Effector memory CD8-positive, alpha-beta T cell (primary cell): ENCODE results near the gene MRPL11.
"Not testable (repeated sequence)": the region's sequence is repeated elsewhere in the genome, so short reads cannot be mapped to it uniquely, and the experiment has no call there.

Experiments used
- ATAC-seq: fragments of 150-1000 bp; cut with Tn5 transposase; replicated peaks from 2 replicates; pipeline ENCODE4 v1.10.0; 2021; ENCODE audit warnings: mild to moderate bottlenecking, moderate library complexity
- DNase-seq, 3 experiments: peaks; one replicate each; pipeline ENCODE4 v3.0.0; 2021
- H3K27ac Mint-ChIP-seq, 2 donors: one replicate each; pipeline ENCODE4 v1.8.0; 2022; ENCODE audit warnings: mild to moderate bottlenecking in 2 of 2, mixed read lengths in 2 of 2, moderate library complexity in 2 of 2
- H3K27me3 Mint-ChIP-seq, 2 donors: one replicate each; pipeline ENCODE4 v1.8.0; 2022; ENCODE audit warnings: mixed read lengths in 2 of 2
- H3K36me3 Mint-ChIP-seq: one replicate; pipeline ENCODE4 v1.8.0; 2022; ENCODE audit warnings: mild to moderate bottlenecking, moderate library complexity, mixed read lengths; ENCODE audit not compliant: insufficient read depth
- H3K4me1 Mint-ChIP-seq, 2 donors: one replicate each; pipeline ENCODE4 v1.8.0; 2022; ENCODE audit warnings: low read depth in 2 of 2, mixed read lengths in 2 of 2
- H3K4me3 Mint-ChIP-seq, 2 donors: one replicate each; pipeline ENCODE4 v1.8.0; 2022; ENCODE audit warnings: mild to moderate bottlenecking in 2 of 2, mixed read lengths in 2 of 2, moderate library complexity in 2 of 2
- H3K9me3 Mint-ChIP-seq, 2 donors: one replicate each; pipeline ENCODE4 v1.8.0; 2022; ENCODE audit warnings: mixed read lengths in 2 of 2

The MRPL11 gene

DNA sequence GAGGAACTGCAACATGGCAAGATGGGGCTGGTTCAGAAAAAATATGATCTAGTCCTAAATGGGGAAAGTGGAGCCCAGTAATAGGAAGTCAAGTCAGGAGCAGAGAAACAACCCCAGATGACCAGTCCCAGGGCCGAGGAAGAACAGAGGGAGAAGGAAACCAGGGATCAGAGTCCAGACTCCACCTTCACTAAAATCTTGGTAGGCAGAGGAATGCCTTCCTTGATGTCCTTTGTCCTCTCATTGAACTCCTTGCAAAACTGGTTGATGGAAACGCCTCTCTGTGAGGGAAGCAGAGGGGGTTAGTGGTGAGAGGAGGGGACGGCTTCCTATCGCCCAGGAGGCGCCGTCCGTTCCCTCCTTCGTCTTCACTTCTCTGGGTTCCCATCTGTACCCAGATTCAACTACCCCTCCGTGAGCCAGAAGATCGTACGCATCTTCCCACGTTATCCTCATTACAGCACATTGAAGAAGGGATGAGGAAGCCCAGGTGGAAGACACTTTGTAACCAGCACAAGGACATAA is 607 bp downstream of the MRPL11 start:
- H3K4me3 Mint-ChIP-seq: peak overlapping the region; percentile 87 to 90
- no peak for DNase-seq
- H3K27ac Mint-ChIP-seq: peak overlapping the region; percentile 96 to 97
- peaks cover 21% of the 10 kb centered on the region for H3K36me3 Mint-ChIP-seq
- peaks cover 8 to 11% of the 10 kb centered on the region in 2 donors for H3K4me1 Mint-ChIP-seq
- peaks cover 0 to under 1% of the 10 kb centered on the region in 2 donors for H3K9me3 Mint-ChIP-seq
- ATAC-seq: no peak
- peaks cover 2 to 7% of the 10 kb centered on the region in 2 donors for H3K27me3 Mint-ChIP-seq

DNA sequence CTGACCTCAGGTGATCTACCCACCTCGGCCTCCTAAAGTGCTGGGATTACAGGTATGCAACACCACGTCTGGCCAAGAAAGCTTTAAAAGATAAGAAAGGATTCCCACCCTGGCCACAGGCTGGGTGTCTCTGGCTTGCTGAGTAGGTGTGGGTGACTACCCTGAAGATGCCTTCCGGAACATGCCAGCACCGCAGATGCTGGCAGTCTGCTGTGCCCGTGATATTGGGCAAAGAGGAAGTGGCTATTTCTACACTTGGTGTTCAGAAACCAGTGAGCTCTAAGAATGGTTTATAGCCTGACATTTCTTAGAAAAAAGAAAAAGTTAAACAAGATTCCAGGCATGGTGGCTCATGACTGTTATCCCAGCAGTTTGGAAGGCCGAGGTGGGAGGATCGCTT is 6.1 kb downstream of the MRPL11 start:
- Mint-ChIP-seq H3K27me3 (no peaks in the 10 kb centered on the region), H3K4me3 (no peak overlapping the region), H3K9me3 (no peaks in the 10 kb centered on the region), H3K36me3 (peaks cover 21% of the 10 kb centered on the region), H3K27ac (no peak overlapping the region), H3K4me1 (peaks cover 3 to 6% of the 10 kb centered on the region in 2 donors)
- DNase-seq: no peak
- ATAC-seq: no peak

DNA sequence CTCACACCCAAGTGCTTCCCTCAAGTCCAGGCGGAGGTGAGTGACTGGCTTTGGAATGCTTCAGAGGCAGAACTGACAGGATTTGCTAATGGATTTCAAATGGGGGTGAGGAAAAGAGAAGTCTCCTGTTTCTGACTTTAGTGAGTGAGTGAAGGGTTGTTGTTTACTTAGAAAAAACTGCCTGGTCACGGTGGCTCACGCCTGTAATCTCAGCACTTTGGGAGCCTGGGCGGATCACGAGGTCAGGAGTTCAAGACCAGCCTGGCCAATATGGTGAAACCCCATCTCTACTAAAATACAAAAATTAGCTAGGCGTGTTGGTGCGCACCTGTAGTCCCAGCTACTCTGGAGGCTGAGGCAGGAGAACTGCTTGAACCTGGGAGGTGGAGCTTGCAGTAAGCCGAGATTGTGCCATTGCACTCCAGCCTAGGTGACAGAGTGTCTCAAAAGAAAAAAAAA is 6.7 kb downstream of the MRPL11 start:
- not testable (repeated sequence) for H3K4me3 Mint-ChIP-seq, ATAC-seq, DNase-seq, H3K9me3 Mint-ChIP-seq, H3K4me1 Mint-ChIP-seq, H3K27me3 Mint-ChIP-seq, H3K27ac Mint-ChIP-seq
- peaks cover 18% of the 10 kb centered on the region for H3K36me3 Mint-ChIP-seq

DNA sequence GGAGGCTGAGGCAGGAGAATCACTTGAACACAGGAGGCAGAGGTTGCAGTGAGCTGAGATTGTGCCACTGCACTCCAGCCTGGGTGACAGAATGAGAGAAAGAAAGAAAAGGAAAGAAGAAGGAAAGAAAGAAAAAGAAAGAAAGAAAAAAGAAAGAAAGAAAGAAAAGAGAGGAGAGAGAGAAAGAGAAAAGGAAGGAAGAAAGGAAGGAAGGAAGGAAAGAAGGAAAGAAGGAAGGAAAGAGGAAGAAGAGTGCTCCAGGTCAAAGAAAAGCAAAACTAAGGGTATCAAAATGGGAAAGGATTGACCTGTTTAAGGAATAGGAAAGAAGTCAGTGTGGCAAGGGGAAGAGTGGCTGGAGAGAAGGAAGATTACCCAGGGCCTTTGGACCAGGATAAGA is 7.4 kb downstream of the MRPL11 start:
- not testable (repeated sequence) for DNase-seq, H3K27me3 Mint-ChIP-seq, H3K27ac Mint-ChIP-seq, H3K4me1 Mint-ChIP-seq, H3K9me3 Mint-ChIP-seq, ATAC-seq, H3K4me3 Mint-ChIP-seq
- peaks cover 18% of the 10 kb centered on the region for H3K36me3 Mint-ChIP-seq

DNA sequence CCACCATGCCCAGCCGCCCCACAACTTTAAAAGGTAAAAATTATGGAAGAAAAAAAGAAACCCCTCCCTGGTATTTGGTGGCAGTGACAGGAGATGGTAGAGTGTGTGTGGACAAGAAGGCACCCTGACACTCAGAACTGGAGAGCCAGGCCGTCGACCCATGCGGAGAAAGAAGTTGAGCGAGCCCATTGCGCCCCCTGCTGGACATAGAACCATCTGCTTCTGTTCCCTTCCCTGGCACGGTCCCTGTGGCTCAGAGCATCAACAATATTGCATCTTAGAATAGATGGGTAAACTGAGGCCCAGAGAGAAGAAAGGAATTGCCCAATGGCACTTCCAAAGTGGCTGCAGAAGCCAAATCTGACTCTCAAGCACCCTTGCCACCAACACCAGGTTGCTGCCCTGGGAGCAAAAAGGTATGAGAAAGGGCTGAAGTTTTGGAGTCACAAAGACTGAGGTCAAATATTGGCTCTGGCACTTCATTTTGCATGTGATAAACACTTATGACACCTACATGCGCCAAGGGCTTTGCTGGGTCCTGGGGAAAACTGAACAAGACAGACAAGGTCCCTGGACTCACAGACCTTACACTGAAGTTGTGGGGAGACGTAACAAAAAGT is 8.6 kb downstream of the MRPL11 start:
- ATAC-seq (peak; percentile 69), DNase-seq (peak; percentile 61 to 66 (median 65))
- peaks cover 3 to 6% of the 10 kb centered on the region in 2 donors for H3K4me1 Mint-ChIP-seq
- H3K36me3 Mint-ChIP-seq: peaks cover 14% of the 10 kb centered on the region
- no peak overlapping the region for H3K4me3 Mint-ChIP-seq
- no peaks in the 10 kb centered on the region for H3K9me3 Mint-ChIP-seq
- H3K27ac Mint-ChIP-seq: peak overlapping the region in 1 of 2 donors; percentile 59
- no peaks in the 10 kb centered on the region for H3K27me3 Mint-ChIP-seq

DNA sequence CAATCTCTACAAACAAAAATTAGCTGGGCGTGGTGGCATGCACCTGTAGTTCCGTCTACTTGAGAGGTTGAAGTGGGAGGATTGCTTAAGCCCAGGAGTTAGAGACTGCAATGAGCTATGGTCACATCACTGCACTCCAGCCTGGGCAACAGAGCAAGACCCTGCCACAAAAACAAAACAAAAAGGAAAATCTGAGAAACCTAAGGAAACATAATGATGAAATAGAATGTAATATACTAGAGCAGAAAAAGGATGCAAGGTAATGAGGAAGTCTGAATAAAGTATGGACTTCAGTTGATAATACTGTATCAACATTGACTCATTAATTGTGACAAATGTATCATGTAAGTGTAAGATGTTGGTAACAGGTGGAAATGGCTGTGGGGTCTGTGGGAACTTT is 9.7 kb downstream of the MRPL11 start:
- DNase-seq (no peak), ATAC-seq (no peak)
- Mint-ChIP-seq H3K4me3 (no peak overlapping the region), H3K9me3 (no peaks in the 10 kb centered on the region), H3K4me1 (peaks cover 3 to 6% of the 10 kb centered on the region in 2 donors), H3K27me3 (no peaks in the 10 kb centered on the region), H3K36me3 (peaks cover 7% of the 10 kb centered on the region), H3K27ac (no peak overlapping the region)

DNA sequence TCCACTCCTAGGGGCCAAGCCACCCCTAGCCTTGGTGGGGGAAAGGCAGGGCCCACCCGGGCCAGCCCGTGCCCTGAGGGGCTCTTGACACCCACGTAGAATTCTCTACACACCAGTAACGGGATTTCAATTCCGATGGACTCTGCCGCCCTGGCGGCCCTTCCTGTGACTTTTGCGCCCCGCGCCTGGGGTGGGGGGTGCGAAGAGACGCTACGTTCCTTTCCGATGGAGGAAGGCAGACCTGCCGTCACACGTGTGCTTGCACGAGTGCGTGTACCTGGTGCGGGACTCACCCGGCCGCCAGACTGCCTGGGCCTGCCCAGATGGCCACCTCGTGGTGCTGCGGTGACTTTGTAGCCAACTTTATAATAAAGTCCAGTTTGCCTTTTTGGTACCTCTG is 12.3 kb downstream of the MRPL11 start:
- no peak overlapping the region for H3K27ac Mint-ChIP-seq
- no peak for ATAC-seq
- no peak for DNase-seq

DNA sequence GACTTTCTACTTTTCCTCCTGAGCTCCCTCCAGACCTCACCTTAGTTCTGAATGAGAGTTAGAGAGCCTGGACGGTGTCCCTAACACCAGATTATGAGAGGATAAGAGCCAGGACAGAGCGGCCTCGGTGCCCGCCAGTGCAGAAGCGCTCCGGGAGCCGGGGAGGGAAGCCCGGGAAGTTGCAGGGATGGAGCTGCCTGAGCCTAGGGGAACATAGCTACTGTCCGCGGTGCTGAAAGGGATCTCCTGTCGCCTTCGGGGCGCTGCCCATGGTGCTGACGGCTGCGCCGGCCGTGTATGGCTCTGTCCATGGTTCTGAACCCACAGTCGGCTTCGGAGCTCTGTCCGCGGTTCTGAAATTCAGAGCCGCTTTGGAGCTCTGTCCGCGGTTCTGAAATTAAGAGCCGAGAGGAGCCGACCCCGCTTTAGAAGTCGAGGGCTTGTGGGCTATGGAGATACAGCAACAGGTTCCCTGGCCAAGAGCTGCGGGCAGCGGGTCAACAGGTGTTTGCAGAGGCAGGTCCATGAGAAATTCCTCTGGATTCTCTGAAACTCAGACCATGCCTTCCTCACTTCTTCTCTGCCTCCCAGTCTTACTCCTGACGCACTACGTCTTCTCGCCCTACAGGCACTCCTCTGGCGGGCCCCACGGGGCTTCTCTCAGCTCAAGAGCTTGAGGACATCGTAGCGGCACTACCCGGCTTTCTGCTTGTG is 17.0 kb downstream of the MRPL11 start:
- Mint-ChIP-seq H3K4me1 (peaks cover 5% of the 10 kb centered on the region in 2 donors), H3K27ac (peak overlapping the region in 1 of 2 donors; percentile 38), H3K9me3 (peaks cover 4 to 15% of the 10 kb centered on the region in 2 donors), H3K4me3 (no peak overlapping the region), H3K27me3 (peaks cover 29 to 31% of the 10 kb centered on the region in 2 donors), H3K36me3 (peaks cover 19% of the 10 kb centered on the region)
- DNase-seq: peak; percentile 90 to 95 (median 92)
- peak; percentile 93 for ATAC-seq

More for the DNA sequence above, 12.3 kb downstream of the MRPL11 start:
- peaks cover 13% of the 10 kb centered on the region for H3K36me3 Mint-ChIP-seq
- no peaks in the 10 kb centered on the region for H3K9me3 Mint-ChIP-seq
- H3K4me3 Mint-ChIP-seq: no peak overlapping the region
- H3K4me1 Mint-ChIP-seq: peaks cover 3 to 6% of the 10 kb centered on the region in 2 donors
- no peaks in the 10 kb centered on the region for H3K27me3 Mint-ChIP-seq

DNA sequence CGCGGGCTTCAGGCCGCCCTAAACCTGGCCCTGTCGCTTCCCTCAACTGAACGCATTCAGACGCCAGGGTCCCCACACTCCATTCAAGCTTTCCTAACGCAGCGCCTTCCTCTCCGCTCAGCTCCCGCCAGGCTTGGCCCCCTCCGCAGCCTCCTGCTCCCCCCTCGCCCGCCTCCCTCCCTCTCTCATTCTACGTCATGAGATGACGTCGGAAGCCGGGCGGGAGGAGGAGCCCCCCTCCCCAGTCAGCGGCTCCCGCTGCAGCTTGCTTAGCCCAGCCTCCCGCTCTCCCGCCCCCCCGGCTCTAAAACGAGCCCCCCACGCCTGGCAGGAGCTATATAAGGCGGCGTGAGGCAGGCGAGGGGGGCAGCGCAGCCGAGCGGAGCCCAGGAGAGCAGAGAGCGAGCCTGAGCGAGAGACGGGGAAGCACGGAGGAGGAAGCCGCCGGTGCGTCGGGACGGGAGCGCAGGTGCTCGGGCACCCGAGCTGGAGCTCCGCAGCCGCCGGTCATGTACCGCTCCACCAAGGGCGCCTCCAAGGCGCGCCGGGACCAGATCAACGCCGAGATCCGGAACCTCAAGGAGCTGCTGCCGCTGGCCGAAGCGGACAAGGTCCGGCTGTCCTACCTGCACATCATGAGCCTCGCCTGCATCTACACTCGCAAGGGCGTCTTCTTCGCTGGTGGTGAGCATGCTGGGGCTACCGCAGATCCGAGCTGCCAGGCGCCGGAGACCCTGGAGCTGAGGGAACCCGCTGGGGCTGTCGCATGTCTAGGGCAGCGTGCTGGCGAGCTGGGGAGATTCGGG is 17.8 kb downstream of the MRPL11 start, which contains the start of gene NPAS4:
Gene NPAS4, plus strand, starts transcription at position 365 of the 806 bp plus-strand sequence. Its CDS starts 145 bp downstream, at position 510.
- H3K4me3 Mint-ChIP-seq: no peak within 1 kb of the TSS

DNA sequence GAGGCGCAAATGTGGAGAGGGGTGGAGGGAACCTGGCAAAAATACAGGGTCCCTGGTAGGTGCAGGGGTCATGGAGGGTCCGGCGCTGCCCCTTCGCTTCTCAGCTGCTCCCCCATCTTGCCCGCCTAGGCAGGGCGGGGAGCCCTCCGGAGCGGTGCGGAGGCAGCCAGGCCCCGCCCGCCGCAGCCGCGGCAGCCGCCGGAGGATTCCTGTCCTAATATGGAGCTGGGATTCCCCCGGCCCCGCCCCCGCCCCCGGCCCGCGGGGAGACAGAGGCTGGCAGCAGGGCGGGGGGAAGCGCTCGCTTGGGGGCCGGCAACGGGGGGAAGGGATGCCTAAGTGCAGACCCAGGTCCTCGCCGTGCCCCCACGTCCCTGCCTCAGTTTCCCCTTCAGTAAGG is 18.8 kb downstream of the MRPL11 start:
- Mint-ChIP-seq H3K4me3 (no peak overlapping the region), H3K27ac (no peak overlapping the region), H3K4me1 (peaks cover 5% of the 10 kb centered on the region in 2 donors), H3K27me3 (peaks cover 46 to 49% of the 10 kb centered on the region in 2 donors), H3K36me3 (peaks cover 19% of the 10 kb centered on the region), H3K9me3 (peaks cover 4 to 15% of the 10 kb centered on the region in 2 donors)
- DNase-seq (no peak), ATAC-seq (no peak)

More for the DNA sequence above, 17.8 kb downstream of the MRPL11 start, which contains the start of gene NPAS4:
- Mint-ChIP-seq H3K27ac (peak within 1 kb of the TSS in 1 of 2 donors; percentile 38), H3K9me3 (peaks cover 4 to 15% of the 10 kb centered on the region in 2 donors), H3K36me3 (peaks cover 19% of the 10 kb centered on the region), H3K27me3 (peaks cover 36 to 38% of the 10 kb centered on the region in 2 donors), H3K4me1 (peaks cover 5% of the 10 kb centered on the region in 2 donors)
- ATAC-seq (no peak), DNase-seq (no peak)

DNA sequence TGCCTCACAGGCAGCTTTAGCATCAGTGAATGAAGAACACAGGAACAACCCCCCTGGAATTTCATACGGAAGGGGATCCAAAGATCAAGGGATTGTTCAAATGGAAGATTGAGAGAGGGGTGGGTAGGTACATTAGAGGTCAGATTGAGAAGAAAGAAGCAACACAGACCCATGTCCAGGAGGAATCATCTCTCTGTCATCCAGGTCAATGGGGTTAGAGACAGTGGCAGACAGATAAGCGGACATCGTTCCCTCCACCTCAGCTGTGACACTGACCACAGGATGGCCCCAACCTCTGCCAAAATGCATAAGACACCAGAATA is 19.7 kb downstream of the MRPL11 start:
- no peak overlapping the region for H3K27ac Mint-ChIP-seq
- DNase-seq: no peak
- peaks cover 55 to 58% of the 10 kb centered on the region in 2 donors for H3K27me3 Mint-ChIP-seq
- H3K4me3 Mint-ChIP-seq: no peak overlapping the region
- H3K36me3 Mint-ChIP-seq: peaks cover 15% of the 10 kb centered on the region
- H3K4me1 Mint-ChIP-seq: peaks cover 5% of the 10 kb centered on the region in 2 donors
- ATAC-seq: no peak
- H3K9me3 Mint-ChIP-seq: peaks cover 4 to 15% of the 10 kb centered on the region in 2 donors

DNA sequence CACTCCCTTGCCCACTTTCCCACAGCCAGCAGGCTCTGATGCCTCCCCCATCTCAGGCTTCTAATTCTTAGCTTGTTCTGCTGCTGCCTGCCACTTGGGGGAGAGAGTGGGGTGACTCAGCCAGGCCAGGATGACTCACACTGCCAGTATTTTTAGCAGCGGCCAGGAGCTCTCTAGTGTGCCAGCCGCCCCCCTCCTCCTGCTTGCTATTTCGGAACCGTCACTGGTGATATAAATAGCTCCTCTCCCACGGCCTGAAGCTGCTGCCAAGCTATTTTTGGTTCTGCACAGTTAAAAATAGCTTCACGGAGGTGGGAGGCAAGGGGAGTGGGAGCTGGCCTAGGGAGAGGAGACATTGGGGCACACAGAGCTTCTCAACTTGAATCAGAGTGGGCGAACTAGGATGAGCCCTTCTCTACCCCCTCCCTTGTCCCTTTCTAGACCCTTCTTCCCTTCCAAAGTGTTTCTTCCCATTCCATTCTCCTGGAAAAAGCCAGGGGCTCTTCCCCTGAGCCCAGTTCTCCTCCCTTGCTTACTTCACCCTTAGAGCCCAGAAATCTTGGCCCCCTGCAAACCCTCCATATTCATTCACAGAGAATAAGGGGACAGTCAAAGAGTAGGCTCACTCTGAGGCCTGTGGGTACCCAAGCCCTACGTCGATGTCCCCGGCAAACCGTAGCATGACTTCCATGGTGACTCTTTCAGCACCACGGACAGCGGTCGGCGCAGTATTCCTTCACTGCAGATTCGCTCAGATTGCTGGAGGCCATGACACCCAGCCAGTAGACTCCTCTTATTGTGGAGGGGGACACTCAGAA is 20.3 kb downstream of the MRPL11 start:
- Mint-ChIP-seq H3K27ac (no peak overlapping the region), H3K27me3 (peaks cover 58 to 63% of the 10 kb centered on the region in 2 donors)
- ATAC-seq: peak; percentile 24

More for the DNA sequence above, 20.3 kb downstream of the MRPL11 start:
- DNase-seq: peak; percentile 26 to 38 (median 35)
- Mint-ChIP-seq H3K4me3 (no peak overlapping the region), H3K36me3 (peaks cover 15% of the 10 kb centered on the region), H3K9me3 (peaks cover 4 to 15% of the 10 kb centered on the region in 2 donors), H3K4me1 (peaks cover 5% of the 10 kb centered on the region in 2 donors)
